Muscle of leg (tissue), 11 donors: ENCODE results near the gene KCNAB1. TPM values are rescaled to one million over a fixed set of nuclear protein-coding genes. Genes with fewer than 3 reads are reported as not detected.

ENCODE experiments used
- DNase-seq: peaks from one replicate; pipeline ENCODE4 v3.0.0; 2013
- H3K27ac ChIP-seq: one replicate; pipeline ENCODE4 v1.5.1; 2013; ENCODE audit warnings: mild to moderate bottlenecking, low read length, control low read depth
- H3K27me3 ChIP-seq: one replicate; pipeline ENCODE4 v1.6.1; 2013; ENCODE audit warnings: low read length; ENCODE audit not compliant: control insufficient read depth, insufficient read depth
- H3K36me3 ChIP-seq: one replicate; pipeline ENCODE4 v1.6.1; 2013; ENCODE audit warnings: low read length; ENCODE audit not compliant: control insufficient read depth, insufficient read depth
- H3K4me1 ChIP-seq: one replicate; pipeline ENCODE4 v1.6.1; 2013; ENCODE audit warnings: low read length; ENCODE audit not compliant: control insufficient read depth, insufficient read depth
- H3K4me3 ChIP-seq: one replicate; pipeline ENCODE4 v1.5.1; 2013; ENCODE audit warnings: low read length, control low read depth
- H3K9me3 ChIP-seq: replicated peaks from 2 replicates; pipeline ENCODE4 v1.6.1; 2013; ENCODE audit warnings: low read depth, low read length; ENCODE audit not compliant: control insufficient read depth
- WGBS: methylation state at CpG from one replicate; pipeline ENCODE4 v1.1.5; 2013; ENCODE audit warnings: missing lambda C conversion rate; ENCODE audit not compliant: insufficient coverage; 5-methylcytosine and 5-hydroxymethylcytosine counted together
- polyA plus RNA-seq, 8 donors: library from polyadenylated mRNA; unstranded; fragments of 120-200 nt; gene quantifications; one replicate each; pipeline versions ENCODE4 v1.2.1 to v1.2.3, GENCODE V29; 2013; ENCODE audit warnings: inconsistent platforms in 1 of 8, low replicate concordance in 1 of 8; ENCODE audit not compliant: insufficient read length in 8 of 8, insufficient read depth in 1 of 8
- total RNA-seq: library from RNA; stranded (reverse); fragments of 120-200 nt; gene quantifications from one replicate; pipeline ENCODE4 v1.2.4, GENCODE V29; 2013

Gene KCNAB1
- total and polyA plus RNA-seq, 9 donors = 4.3 to 8.4 (median 5.0) TPM

DNA sequence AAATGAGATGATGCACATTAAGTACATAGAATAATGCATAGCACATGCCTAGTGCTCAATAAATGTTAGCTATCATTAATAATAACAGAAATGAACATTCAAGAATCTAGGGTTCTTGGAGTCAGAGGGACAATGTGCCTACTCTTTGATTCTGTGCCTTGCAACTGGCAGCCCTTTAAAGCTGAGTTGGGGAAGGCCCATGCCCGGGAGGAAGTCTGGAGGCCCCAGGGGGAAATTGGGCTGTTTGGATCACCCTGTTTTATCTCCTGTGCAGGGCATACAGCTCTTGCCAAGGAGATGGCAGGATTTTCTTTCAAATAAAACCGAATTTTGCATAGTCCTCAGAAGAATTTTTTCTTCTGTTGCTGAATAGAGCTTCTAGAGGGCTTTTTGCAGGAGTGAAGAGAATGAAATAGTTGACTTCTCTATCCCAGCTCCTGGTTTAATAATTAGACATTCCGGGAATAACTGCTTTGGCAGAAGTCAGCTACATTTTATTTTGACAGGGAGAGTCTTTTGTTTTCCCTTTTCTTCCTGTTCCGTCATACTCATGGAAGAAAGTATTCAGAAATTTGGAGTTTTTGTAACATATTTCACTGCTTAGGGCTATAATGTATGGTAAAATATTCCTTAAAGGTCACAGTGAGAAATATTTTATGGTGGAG is 18.0 kb upstream of the KCNAB1 start:
- WGBS = 20% methylated on average over 1 of the region's 4 CpGs
- Histone ChIP-seq H3K27ac (peak overlapping the region; percentile 29), H3K36me3 (no peaks in the 10 kb centered on the region), H3K4me3 (no peak overlapping the region), H3K27me3 (no peaks in the 10 kb centered on the region), H3K9me3 (no peaks in the 10 kb centered on the region), H3K4me1 (peaks cover 7% of the 10 kb centered on the region)
- peak; percentile 69 for DNase-seq

GRCh38 chr3:156106721-156107373 is 13.5 kb upstream of the KCNAB1 start:
- WGBS = 69% methylated on average over 2 of the region's 7 CpGs
- Histone ChIP-seq H3K4me3 (no peak overlapping the region), H3K27me3 (no peaks in the 10 kb centered on the region), H3K36me3 (no peaks in the 10 kb centered on the region), H3K27ac (no peak overlapping the region), H3K4me1 (peaks cover 16% of the 10 kb centered on the region), H3K9me3 (no peaks in the 10 kb centered on the region)
- no peak for DNase-seq

GRCh38 chr3:156107504-156107903 is 12.9 kb upstream of the KCNAB1 start:
- 72% methylated on average over 2 of the region's 5 CpGs for WGBS
- Histone ChIP-seq H3K4me3 (no peak overlapping the region), H3K27me3 (no peaks in the 10 kb centered on the region), H3K4me1 (peaks cover 12% of the 10 kb centered on the region), H3K9me3 (no peaks in the 10 kb centered on the region), H3K27ac (no peak overlapping the region), H3K36me3 (no peaks in the 10 kb centered on the region)
- DNase-seq = no peak

- Histone ChIP-seq H3K4me1 (peaks cover 12% of the 10 kb centered on the region), H3K9me3 (no peaks in the 10 kb centered on the region), H3K36me3 (no peaks in the 10 kb centered on the region), H3K27ac (no peak overlapping the region), H3K4me3 (no peak overlapping the region), H3K27me3 (no peaks in the 10 kb centered on the region)
- WGBS = no CpG with 5 or more reads among the region's 3 CpGs
- peak; percentile 74 for DNase-seq
Observed at GRCh38 chr3:156108616-156109015, 11.8 kb upstream of the KCNAB1 start.

- Histone ChIP-seq H3K4me1 (peaks cover 12% of the 10 kb centered on the region), H3K27ac (peak overlapping the region; percentile 57), H3K27me3 (no peaks in the 10 kb centered on the region), H3K4me3 (no peak overlapping the region), H3K9me3 (no peaks in the 10 kb centered on the region), H3K36me3 (no peaks in the 10 kb centered on the region)
- WGBS = 37% methylated on average over 2 of the region's 9 CpGs
- DNase-seq = peak; percentile 63
Observed at GRCh38 chr3:156109989-156110388, 10.4 kb upstream of the KCNAB1 start.

DNA sequence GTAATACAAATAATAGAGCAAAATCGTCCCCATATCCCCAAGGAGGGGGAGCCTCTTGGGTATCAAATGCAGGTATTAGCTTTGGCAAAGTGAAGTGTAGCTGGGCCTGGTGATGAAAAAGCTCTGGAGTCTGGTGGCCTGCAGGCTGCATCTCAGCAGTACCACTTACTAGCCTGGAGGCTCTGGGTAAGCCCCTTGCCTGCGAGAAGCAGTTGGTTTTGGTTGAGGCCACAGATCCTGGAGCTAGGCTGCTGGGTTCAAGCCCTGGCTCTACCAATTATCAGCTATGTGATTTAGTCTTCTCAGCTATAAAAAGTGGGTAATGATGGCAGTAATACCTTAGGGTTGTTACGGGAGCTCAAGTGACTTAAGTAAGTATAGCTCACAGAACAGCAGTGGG is 6.1 kb downstream of the KCNAB1 start:
- Histone ChIP-seq H3K9me3 (no peaks in the 10 kb centered on the region), H3K27ac (no peak overlapping the region), H3K4me3 (no peak overlapping the region), H3K36me3 (no peaks in the 10 kb centered on the region), H3K27me3 (no peaks in the 10 kb centered on the region), H3K4me1 (peaks cover 3% of the 10 kb centered on the region)
- DNase-seq = no peak
- WGBS = 80% methylated on average over 1 of the region's 3 CpGs

DNA sequence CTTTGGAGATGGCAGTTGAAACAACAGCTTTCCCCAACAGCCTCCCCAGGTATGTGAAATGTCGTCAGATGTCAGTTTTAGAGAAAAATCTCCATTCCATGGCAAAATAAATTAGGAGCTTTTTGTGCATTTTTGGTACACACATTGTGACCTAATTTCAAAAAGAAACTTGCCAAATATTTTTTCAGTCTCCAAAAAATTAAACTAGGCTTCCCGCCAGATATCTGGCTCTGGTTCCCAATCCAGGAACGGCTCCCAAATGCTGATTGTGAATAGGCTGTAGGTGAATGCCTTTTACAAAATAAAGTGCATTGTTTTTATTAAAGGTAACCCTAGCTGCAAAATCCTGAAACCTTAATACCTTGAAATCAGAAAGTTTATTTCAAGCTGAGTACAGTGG is 10.9 kb downstream of the KCNAB1 start:
- H3K27ac ChIP-seq = no peak overlapping the region
- no peaks in the 10 kb centered on the region for H3K36me3 ChIP-seq
- no peak overlapping the region for H3K4me3 ChIP-seq
- no CpG with 5 or more reads among the region's 3 CpGs for WGBS
- no peaks in the 10 kb centered on the region for H3K9me3 ChIP-seq
- H3K27me3 ChIP-seq = no peaks in the 10 kb centered on the region
- peaks cover 6% of the 10 kb centered on the region for H3K4me1 ChIP-seq
- DNase-seq = peak; percentile 67

- Histone ChIP-seq H3K27ac (no peak overlapping the region), H3K27me3 (no peaks in the 10 kb centered on the region), H3K9me3 (no peaks in the 10 kb centered on the region), H3K4me3 (no peak overlapping the region), H3K36me3 (no peaks in the 10 kb centered on the region), H3K4me1 (peaks cover 6% of the 10 kb centered on the region)
- DNase-seq = no peak
Observed at GRCh38 chr3:156131799-156132198, 11.4 kb downstream of the KCNAB1 start.

- no peak overlapping the region for H3K4me3 ChIP-seq
- no peak overlapping the region for H3K27ac ChIP-seq
- no peaks in the 10 kb centered on the region for H3K27me3 ChIP-seq
- H3K36me3 ChIP-seq = no peaks in the 10 kb centered on the region
- no peak for DNase-seq
- no CpG with 5 or more reads among the region's 1 CpG for WGBS
- H3K4me1 ChIP-seq = peaks cover 6% of the 10 kb centered on the region
- H3K9me3 ChIP-seq = no peaks in the 10 kb centered on the region
Observed at GRCh38 chr3:156132313-156132712, 11.9 kb downstream of the KCNAB1 start.

GRCh38 chr3:156133076-156133475 is 12.7 kb downstream of the KCNAB1 start:
- Histone ChIP-seq H3K9me3 (no peaks in the 10 kb centered on the region), H3K27ac (no peak overlapping the region), H3K27me3 (no peaks in the 10 kb centered on the region), H3K4me1 (peaks cover 6% of the 10 kb centered on the region), H3K4me3 (no peak overlapping the region), H3K36me3 (no peaks in the 10 kb centered on the region)
- no CpG with 5 or more reads among the region's 1 CpG for WGBS
- peak; percentile 78 for DNase-seq
